AG08396 (cell line): Measurements from ENCODE around the gene NFE2L3.
"Not testable (repeated sequence)": the region's sequence is repeated elsewhere in the genome, so short reads cannot be mapped to it uniquely, and the experiment has no call there.

ENCODE experiments used
- DNase-seq: peaks from one replicate; pipeline ENCODE4 v3.0.0; 2012; ENCODE audit warnings: low spot score, mixed read lengths

Gene NFE2L3

GRCh38 chr7:26147030-26147429, 5.0 kb upstream of the NFE2L3 start:
- no peak for DNase-seq

GRCh38 chr7:26147646-26148306, 4.2 kb upstream of the NFE2L3 start:
- not testable (repeated sequence) for DNase-seq

GRCh38 chr7:26148307-26148700, 3.7 kb upstream of the NFE2L3 start:
- not testable (repeated sequence) for DNase-seq

DNA sequence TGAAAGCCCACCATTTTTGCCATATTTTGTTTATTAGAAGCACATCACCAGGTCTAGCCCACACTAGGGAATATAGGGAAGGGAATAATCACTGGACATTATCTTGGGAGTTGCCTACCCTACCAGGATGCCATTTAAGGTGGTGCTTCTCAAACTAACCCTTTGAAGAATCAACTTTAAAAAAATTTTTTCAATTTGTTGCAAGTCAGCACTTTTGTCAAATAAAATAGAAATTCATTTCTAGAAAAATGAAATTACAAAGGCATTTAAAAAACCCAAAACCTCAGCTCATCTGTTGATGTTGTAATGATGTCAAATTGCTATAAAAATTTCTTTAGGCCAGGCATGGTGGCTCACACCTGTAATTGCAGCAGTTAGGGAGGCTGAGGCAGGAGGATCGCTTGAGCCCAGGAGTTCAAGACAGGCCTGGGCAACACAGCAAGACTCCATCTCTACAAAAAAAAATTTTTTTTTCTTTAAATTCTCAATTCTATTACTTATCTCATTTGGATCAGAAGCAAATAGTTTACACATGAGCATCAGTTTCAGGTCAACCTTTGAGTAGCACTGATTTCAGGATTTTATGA, 2.5 kb upstream of the NFE2L3 start:
- DNase-seq = no peak

DNA sequence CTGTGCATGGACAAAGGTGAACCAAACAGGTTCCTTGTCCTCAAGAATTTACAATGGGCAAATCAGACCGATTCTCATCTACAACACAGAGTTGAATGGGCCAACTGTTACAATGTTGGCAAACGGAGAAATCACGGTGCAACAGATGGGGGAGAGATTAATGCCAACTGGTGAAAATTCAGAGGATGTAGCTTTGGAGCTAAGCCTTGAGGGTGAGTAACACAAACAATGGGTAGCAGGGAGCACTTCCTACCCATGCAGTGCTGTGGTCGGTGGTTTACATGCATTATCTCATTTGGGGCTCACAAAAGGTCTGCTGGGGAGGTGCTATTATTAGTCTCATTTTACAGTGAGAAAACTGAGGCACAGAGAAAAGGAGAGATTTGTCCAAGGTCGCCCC, 902 bp upstream of the NFE2L3 start:
- DNase-seq = no peak

DNA sequence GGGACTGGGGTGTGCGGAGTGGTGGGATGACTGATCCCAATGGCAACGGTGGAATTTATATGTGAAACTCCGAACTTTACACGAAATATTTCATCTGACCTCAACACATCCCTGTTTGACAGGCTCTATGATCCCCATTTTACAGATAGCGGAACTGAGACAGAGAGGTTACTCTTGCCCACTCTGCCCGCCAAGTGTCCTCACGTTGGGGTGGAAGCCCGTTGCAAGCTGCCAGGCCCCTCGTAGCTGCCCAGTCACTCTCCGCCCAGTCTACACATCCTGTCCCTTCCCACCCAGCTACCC, 397 bp upstream of the NFE2L3 start:
- no peak for DNase-seq

- not testable (repeated sequence) for DNase-seq
Observed at GRCh38 chr7:26152782-26153240, 813 bp downstream of the NFE2L3 start.

DNA sequence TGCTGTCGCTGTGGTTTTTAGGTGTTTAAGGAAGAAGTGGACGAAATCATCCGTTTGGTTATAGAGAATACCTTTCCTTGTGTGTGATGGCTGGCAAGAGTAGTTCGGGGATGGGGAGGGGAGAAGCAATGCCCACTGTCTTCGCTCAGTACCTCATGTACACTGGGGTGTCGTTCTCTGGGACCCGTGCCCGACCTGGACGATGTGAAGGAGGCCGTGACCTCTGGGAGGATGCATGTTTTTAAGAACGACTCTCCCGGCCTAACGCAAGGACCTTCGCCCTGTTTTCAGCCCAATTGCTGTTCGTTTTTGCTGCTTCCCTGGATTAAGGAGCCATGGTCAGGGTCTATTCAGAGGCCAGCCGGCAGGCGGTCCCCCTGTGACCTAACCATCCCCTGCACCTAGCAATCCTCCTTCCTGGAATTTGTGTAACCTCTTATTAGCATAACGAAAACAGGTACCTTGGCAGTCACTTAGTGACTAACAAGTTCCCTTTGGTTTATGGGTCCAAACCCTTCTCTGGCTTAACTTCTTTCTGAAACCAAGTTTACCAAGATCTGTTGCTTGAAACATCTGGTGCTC, 1.3 kb downstream of the NFE2L3 start:
- no peak for DNase-seq

DNA sequence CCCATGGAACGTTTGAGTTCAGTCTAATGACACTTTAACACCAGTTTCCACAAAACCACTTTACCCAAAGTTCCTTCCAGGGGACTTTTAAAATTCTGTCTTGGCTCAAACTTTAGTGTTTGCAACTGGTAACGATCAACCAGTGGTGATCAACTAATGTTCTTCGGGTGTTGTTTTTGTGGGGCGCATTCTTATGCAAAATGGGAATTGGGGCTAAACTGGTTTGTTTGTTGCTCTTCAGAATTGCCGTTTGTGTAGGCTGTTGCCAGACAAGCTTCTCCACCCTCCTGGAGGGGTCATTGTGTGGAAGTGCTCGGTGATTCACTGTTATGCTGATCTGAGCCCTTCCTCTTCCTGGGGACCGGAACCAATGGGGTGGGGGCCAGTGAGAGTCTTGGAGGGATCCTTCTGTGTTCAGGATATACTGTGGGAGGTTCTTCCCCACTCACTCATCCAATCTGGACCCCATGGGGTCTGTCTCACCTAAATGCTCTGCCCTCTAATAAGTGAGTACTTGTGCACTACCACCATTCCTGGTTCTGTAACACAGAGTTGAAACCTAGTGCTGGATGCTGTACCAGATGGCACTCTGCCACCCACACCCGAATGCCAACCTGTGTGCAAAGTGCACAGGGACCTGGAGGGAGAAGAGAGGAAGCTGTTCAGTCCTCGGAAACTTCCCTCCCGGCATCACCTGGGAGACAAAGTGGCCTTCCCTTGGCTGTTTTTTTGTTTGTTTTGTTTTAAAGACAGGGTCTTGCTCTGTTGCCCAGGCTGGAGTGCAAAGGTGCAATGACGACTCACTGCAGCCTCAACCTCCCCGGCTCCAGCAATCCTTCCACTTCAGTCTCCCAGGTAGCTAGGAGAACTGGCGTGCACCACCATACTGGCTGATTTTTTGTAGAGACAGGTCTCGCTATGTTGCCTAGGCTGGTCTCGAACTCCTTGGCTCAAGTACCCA, 2.1 kb downstream of the NFE2L3 start:
- DNase-seq = no peak

GRCh38 chr7:26155531-26156375, 3.8 kb downstream of the NFE2L3 start:
- no peak for DNase-seq

GRCh38 chr7:26156451-26157420, 4.7 kb downstream of the NFE2L3 start:
- DNase-seq = peak; percentile 78

- DNase-seq = no peak
Observed at GRCh38 chr7:26157520-26158105, 5.6 kb downstream of the NFE2L3 start.

- no peak for DNase-seq
Observed at GRCh38 chr7:26159243-26159642, 7.2 kb downstream of the NFE2L3 start.

GRCh38 chr7:26160896-26161295, 8.9 kb downstream of the NFE2L3 start:
- DNase-seq = no peak

- DNase-seq = no peak
Observed at GRCh38 chr7:26162431-26162830, 10.4 kb downstream of the NFE2L3 start.

GRCh38 chr7:26163804-26164203, 11.8 kb downstream of the NFE2L3 start:
- not testable (repeated sequence) for DNase-seq

DNA sequence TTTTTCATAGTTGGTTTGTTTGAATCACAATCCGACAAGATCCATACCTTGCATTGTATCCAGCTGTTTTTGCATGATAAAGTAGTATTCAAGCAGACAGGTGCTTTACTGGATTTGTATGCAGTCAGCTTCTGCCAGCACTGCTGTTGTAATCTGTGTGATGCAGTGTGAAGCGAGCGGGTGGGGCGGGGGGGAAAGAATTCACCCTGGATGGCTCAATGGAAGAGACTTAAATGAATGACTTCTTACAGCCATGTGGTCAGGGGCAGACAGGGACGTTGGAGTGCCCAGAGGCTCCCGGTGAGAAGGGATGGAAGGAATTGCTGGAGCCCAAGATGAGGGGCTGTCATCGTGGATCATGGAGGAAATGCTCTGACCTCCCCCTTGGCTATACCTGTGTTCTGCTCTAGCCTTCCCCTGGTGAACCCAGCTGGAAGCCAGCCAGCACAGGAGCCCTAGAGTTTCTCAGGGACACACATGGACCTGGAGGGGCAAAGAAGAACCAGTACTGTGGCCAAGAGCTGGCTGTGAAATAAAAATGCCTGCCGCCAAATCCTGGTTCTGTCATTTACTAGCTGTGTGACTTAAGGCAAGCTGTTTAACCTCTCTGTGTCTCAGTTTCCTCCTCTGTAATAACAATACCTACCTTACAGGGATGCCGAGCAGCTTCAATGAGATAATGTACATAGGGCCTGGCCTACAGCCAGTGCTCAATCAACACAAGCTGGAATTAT, 14.1 kb downstream of the NFE2L3 start:
- no peak for DNase-seq

- DNase-seq = no peak
Observed at GRCh38 chr7:26166684-26167266, 14.8 kb downstream of the NFE2L3 start.
